ENCODE results near the gene GIT2.

DNA sequence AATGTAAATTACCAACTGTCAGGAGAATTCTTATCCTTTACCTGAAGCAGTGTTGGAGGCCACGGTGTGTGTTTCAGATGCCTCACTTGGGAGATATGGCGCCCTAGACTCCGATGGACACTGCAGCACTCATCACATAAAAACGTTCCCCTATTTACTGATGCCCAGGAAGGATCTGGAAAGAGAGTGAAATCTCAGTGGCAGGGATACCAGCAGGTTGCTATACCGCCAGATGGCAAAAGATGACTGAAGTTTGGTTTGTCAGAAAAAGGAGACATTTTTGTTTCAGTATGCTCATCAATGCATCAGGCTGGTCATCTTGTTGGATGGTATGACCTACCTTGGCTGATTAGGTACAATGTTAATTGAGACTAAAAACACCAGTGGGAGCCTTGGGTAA is 4.6 kb downstream of the GIT2 start:
- TF ChIP-seq USF2 (IDR thresholded peaks at IDR 0.05; ENCODE audit: low read depth, low read length) (no peak), USF2 (CRISPR knock-in tag; IDR thresholded peaks at IDR 0.05; ENCODE audit: borderline replicate concordance) (no peak), ARNT (IDR thresholded peaks at IDR 0.05) (no peak), SOX5 (CRISPR knock-in tag; IDR thresholded peaks at IDR 0.05; ENCODE audit: borderline replicate concordance) (no peak), CTCF (CRISPR knock-in tag; IDR thresholded peaks at IDR 0.05) (no peak), ZFX (CRISPR knock-in tag; IDR thresholded peaks at IDR 0.05; ENCODE audit: low read depth) (no peak), DRAP1 (CRISPR knock-in tag; IDR thresholded peaks at IDR 0.05) (no peak), NFATC3 (CRISPR knock-in tag; IDR thresholded peaks at IDR 0.05) (no peak), POLR2A (IDR thresholded peaks at IDR 0.05; ENCODE audit: insufficient read depth in 1 of 2, low read depth in 2 of 2, low read length in 2 of 2) (no peak), ZBTB2 (CRISPR knock-in tag; IDR thresholded peaks at IDR 0.05; ENCODE audit: low read depth) (no peak), TSC22D2 (CRISPR knock-in tag; IDR thresholded peaks at IDR 0.05; ENCODE audit: borderline replicate concordance) (no peak), ZNF609 (CRISPR knock-in tag; IDR thresholded peaks at IDR 0.05; ENCODE audit: borderline replicate concordance) (no peak), ZNF24 (IDR thresholded peaks at IDR 0.05) (no peak)

Data from HepG2 (cell line).